Stimulated activated CD8-positive, alpha-beta memory T cell treated with anti-CD3 and anti-CD28 coated beads, Interleukin-12 subunit alpha, Interleukin-12 subunit beta, amount 100 ng/mL, for 1 hour (primary cell): ENCODE results near the gene PPARD.
"Not testable (repeated sequence)": the region's sequence is repeated elsewhere in the genome, so short reads cannot be mapped to it uniquely, and the experiment has no call there.

Experiments used
- DNase-seq: peaks from one replicate; pipeline ENCODE4 v3.0.0-alpha.2; 2020; ENCODE audit warnings: low read depth

The PPARD gene

GRCh38 chr6:35438378-35439065 is 96.2 kb downstream of the PPARD start:
- not testable (repeated sequence) for DNase-seq

GRCh38 chr6:35439308-35439707 is 97.0 kb downstream of the PPARD start:
- no peak for DNase-seq

GRCh38 chr6:35441205-35441604 is 98.8 kb downstream of the PPARD start:
- no peak for DNase-seq

GRCh38 chr6:35441642-35442041 is 99.3 kb downstream of the PPARD start:
- no peak for DNase-seq

- no peak for DNase-seq
Observed at GRCh38 chr6:35442693-35443092, 100.3 kb downstream of the PPARD start.

DNA sequence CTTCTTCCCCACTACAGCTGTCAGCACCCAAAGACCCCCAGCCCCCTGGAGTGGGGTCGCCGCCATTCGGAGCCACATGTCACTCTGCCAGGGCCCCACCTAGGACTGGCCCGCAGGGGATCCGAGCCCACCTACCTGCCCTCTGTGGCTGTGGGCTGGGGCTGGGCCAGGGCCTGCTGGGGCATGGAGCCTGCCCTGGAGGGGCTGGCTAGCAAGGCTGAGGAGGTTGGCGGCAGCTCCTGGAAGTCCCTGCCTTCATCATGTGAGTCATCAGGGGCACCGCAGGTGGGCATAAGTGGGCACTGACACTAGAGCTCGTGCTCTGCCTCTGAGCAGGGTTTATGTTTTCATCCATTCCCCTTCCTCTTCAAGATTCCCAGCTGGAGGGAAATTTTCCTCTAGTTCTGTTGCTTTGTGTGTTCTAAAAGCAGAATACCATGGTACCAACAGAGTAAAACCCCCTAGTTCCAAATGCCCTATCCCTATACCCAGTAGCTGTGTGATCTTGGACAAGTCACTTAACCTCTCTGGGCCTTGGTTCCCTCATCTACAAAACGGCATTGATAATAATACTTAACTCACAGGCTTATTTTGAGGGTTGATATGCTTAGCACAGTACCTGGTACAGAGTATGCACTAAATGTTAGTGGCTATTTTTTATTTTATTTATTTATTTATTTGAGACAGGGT is 101.1 kb downstream of the PPARD start:
- DNase-seq = no peak

- no peak for DNase-seq
Observed at GRCh38 chr6:35445691-35446090, 103.3 kb downstream of the PPARD start.

GRCh38 chr6:35448191-35448590 is 105.8 kb downstream of the PPARD start:
- DNase-seq = no peak

- DNase-seq = no peak
Observed at GRCh38 chr6:35449287-35449881, 107.0 kb downstream of the PPARD start.

DNA sequence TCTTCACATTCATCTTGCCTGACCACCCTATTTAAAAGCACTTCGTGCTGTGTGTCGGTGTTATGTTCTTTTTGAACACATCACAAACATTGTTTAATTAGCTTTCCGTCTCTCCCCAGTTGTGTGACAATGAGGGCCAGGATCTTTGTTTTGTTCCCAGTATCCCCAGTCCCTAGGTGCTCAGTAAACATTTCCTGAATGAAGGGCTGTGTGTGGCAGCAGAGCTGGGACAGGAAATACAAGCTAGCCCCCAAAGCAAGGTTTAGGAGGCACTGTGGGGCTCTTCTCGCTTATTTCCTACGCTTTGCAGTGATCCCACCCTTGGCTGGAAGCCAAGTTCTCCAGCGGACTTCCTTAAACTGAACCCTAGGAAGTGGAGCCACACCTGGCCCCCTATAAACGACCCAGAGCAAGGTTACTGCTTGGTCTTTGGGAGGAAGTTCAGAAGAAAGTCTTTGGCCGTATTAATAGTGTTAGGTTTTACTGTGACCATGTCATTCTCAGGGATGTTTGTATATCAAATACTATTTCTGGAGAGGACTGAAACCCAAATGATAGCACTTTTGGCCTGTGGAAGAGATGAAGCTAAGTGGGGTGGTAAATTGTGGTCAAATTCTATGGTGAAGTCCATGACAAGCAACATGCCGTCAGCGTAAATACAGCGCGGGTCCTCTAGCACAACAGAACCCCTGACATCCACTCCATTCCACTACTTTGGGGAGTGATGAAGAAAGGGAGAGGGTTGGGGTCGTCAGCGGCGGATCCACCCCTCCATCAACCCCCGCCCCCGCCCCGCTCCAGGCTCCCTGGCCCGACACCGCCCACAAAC is 109.2 kb downstream of the PPARD start:
- no peak for DNase-seq

GRCh38 chr6:35452183-35453090 is 110.1 kb downstream of the PPARD start, which contains the start of gene FANCE:
Gene FANCE, plus strand, starts transcription at chr6:35452338. Its CDS starts 208 bp downstream, at chr6:35452546.
- peak; percentile 79 for DNase-seq

- no peak for DNase-seq
Observed at GRCh38 chr6:35453236-35453635, 110.9 kb downstream of the PPARD start.

- no peak for DNase-seq
Observed at GRCh38 chr6:35454391-35455110, 112.2 kb downstream of the PPARD start.

GRCh38 chr6:35457907-35458306 is 115.5 kb downstream of the PPARD start:
- DNase-seq = no peak

DNA sequence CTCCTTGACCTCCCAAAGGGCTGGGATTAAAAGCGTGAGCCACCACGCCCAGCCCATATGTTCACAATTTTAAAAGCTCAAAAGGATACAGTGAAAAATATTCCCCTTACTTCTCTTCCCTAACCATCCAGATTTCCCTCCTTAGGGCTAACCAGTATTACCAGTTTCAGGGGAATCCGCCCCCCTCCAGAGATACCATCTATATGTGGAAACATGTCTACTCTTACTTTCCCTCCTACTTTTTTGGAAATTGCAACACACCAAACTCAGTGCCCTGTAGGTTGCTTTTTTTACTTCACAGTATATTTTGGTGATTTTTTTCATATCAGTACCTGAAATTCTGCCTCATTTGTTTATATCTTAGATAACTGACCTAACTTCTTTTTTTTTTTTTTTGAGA is 118.9 kb downstream of the PPARD start:
- DNase-seq = no peak

GRCh38 chr6:35463292-35463691 is 120.9 kb downstream of the PPARD start:
- DNase-seq = no peak

- no peak for DNase-seq
Observed at GRCh38 chr6:35465646-35466045, 123.3 kb downstream of the PPARD start.

DNA sequence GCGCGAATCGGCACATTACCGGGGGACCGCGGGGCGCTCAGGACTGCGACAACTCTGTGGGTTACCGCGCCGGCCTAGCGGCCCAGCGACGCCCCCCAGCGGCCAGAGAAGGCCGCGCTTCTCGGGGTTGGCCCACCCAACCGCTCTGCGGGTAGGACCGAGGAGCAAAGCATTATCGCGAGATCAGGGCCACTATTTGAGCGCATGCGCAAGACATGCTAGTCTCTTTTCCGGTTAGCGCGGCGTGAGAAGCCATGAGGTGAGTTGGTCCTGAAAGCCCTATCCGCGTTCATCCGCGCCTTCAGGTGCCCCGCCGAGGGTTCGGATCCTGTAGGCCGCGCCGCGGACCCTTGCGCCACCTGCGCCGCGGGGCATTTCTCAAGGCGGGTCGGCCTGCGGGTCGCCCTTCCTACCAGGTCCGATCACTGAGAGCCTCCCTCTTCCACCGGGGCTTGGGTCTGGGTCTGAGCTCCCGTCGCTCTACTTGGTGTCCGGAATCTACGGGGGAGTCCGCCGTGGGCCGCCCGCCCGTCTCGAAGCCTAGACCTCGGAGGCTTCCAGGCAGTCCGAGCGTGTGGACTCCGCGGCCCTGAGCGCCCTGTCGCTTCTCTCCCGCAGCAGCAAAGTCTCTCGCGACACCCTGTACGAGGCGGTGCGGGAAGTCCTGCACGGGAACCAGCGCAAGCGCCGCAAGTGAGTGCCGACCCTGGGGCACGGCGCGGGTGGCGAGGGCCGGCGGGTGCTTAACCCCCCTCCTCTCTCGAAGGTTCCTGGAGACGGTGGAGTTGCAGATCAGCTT is 126.0 kb downstream of the PPARD start, which contains the start of gene RPL10A:
TSS of gene RPL10A (plus strand) at position 221 of the 799 bp plus-strand sequence. CDS start at position 255, 34 bp downstream.
- DNase-seq = peak; percentile 95

- no peak for DNase-seq
Observed at GRCh38 chr6:35468980-35469750, 126.8 kb downstream of the PPARD start.
